CD4-positive, alpha-beta T cell (primary cell): ENCODE measurements around the gene C1orf105. TPM values are rescaled to one million over a fixed set of nuclear protein-coding genes. Genes with fewer than 3 reads are reported as not detected.

Source experiments
- ATAC-seq: fragments of 200-7000 bp; cut with Tn5 transposase; one replicate; pipeline ENCODE4 v1.10.0; 2022; ENCODE audit warnings: mild to moderate bottlenecking; ENCODE audit not compliant: poor library complexity
- CTCF ChIA-PET: fragments of 350-600 bp; sonication (Branson Sonifier 250); formaldehyde crosslinking; loops from one replicate; lab custom pipeline; 2021; ENCODE audit warnings: antibody characterized with exemption, inconsistent platforms; lab: Charles Lee
- POLR2A ChIA-PET: fragments of 350-600 bp; sonication (Branson Sonifier 250); formaldehyde crosslinking; loops from one replicate; lab custom pipeline; 2021; ENCODE audit warnings: antibody characterized with exemption, inconsistent platforms; lab: Charles Lee
- DNase-seq, 14 experiments: peaks; one replicate each; pipeline ENCODE4 v3.0.0-alpha.2; 2013 to 2020; ENCODE audit warnings: mixed read lengths in 2 of 14
- H3K27ac ChIP-seq, 2 donors: one replicate each; pipeline versions ENCODE4 v1.5.1 to v1.7.0; 2013; ENCODE audit warnings: low read length in 2 of 2, low read depth in 1 of 2, mild to moderate bottlenecking in 1 of 2
- H3K27me3 ChIP-seq, 2 experiments: 1 replicate in 1 of 2; 2 replicates in 1 of 2; pipeline versions ENCODE4 v1.6.1 to v1.7.0; 2013; ENCODE audit warnings: low read length in 2 of 2, control low read depth in 1 of 2, mild to moderate bottlenecking in 1 of 2, moderate library complexity in 1 of 2; ENCODE audit not compliant: insufficient read depth in 2 of 2, control insufficient read depth in 1 of 2
- H3K36me3 ChIP-seq: one replicate; pipeline ENCODE4 v1.6.1; 2013; ENCODE audit warnings: low read length, control low read depth; ENCODE audit not compliant: insufficient read depth
- H3K4me1 ChIP-seq: one replicate; pipeline ENCODE4 v1.6.1; 2013; ENCODE audit warnings: low read length, control low read depth; ENCODE audit not compliant: insufficient read depth
- H3K4me3 ChIP-seq: one replicate; pipeline ENCODE4 v1.5.1; 2013; ENCODE audit warnings: mild to moderate bottlenecking, low read length, moderate library complexity
- H3K9me3 ChIP-seq, 2 experiments: 1 replicate in 1 of 2; 2 replicates in 1 of 2; pipeline versions ENCODE4 v1.6.1 to v1.7.0; 2013; ENCODE audit warnings: low read length in 2 of 2, mild to moderate bottlenecking in 2 of 2, control low read depth in 1 of 2, moderate library complexity in 1 of 2; ENCODE audit not compliant: control insufficient read depth in 1 of 2, insufficient read depth in 1 of 2
- H3K27ac Mint-ChIP-seq: one replicate; pipeline ENCODE4 v1.8.0; 2020; ENCODE audit warnings: mixed read lengths
- H3K27me3 Mint-ChIP-seq: one replicate; pipeline ENCODE4 v1.8.0; 2021; ENCODE audit warnings: mixed read lengths
- H3K36me3 Mint-ChIP-seq: one replicate; pipeline ENCODE4 v1.8.0; 2021; ENCODE audit warnings: low read depth, mixed read lengths
- H3K4me1 Mint-ChIP-seq: one replicate; pipeline ENCODE4 v1.8.0; 2021; ENCODE audit warnings: low read depth, mixed read lengths
- H3K4me3 Mint-ChIP-seq: one replicate; pipeline ENCODE4 v1.8.0; 2020; ENCODE audit warnings: mild to moderate bottlenecking, mixed read lengths
- H3K9me3 Mint-ChIP-seq: one replicate; pipeline ENCODE4 v1.8.0; 2020; ENCODE audit warnings: mixed read lengths
- intact Hi-C, 2 experiments: fragments of 100-400 bp; cut with DNase I in 1 of 2; cut with micrococcal nuclease in 1 of 2; formaldehyde crosslinking; loops; one replicate each; pipeline versions ENCODE4 v1.15.1 to v1.9.0; 2023 to 2025; cut with DNase I, micrococcal nuclease
- total RNA-seq, 174 experiments: library from RNA in 2 of 174; stranded (reverse) in 2 of 174; gene quantifications; one replicate each; pipeline ENCODE4 v1.2.3 and lab custom pipeline; 2021 to 2026
- TF ChIP-seq, protein P1 (sequence below): fragments of 200-600 bp; IDR thresholded peaks from one replicate; pipeline ENCODE4 v1.8.0; 2022; ENCODE audit warnings: antibody characterized with exemption, mild to moderate bottlenecking

C1orf105 gene
- total RNA-seq, 2 experiments from 2014 or later: not detected

- H3K4me3 Mint-ChIP-seq: no peak overlapping the region
- Histone ChIP-seq H3K36me3 (no peaks in the 10 kb centered on the region), H3K9me3 (no peaks in the 10 kb centered on the region), H3K4me3 (no peak overlapping the region), H3K27ac (no peak overlapping the region), H3K4me1 (peaks cover 3% of the 10 kb centered on the region), H3K27me3 (no peaks in the 10 kb centered on the region)
- TF ChIP-seq, protein P1, sequence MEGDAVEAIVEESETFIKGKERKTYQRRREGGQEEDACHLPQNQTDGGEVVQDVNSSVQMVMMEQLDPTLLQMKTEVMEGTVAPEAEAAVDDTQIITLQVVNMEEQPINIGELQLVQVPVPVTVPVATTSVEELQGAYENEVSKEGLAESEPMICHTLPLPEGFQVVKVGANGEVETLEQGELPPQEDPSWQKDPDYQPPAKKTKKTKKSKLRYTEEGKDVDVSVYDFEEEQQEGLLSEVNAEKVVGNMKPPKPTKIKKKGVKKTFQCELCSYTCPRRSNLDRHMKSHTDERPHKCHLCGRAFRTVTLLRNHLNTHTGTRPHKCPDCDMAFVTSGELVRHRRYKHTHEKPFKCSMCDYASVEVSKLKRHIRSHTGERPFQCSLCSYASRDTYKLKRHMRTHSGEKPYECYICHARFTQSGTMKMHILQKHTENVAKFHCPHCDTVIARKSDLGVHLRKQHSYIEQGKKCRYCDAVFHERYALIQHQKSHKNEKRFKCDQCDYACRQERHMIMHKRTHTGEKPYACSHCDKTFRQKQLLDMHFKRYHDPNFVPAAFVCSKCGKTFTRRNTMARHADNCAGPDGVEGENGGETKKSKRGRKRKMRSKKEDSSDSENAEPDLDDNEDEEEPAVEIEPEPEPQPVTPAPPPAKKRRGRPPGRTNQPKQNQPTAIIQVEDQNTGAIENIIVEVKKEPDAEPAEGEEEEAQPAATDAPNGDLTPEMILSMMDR: no peak
- no peak for ATAC-seq
- ChIA-PET POLR2A (no interaction called here), CTCF (no interaction called here)
- H3K9me3 Mint-ChIP-seq: no peaks in the 10 kb centered on the region
- intact Hi-C loops: no loop called here
- no peaks in the 10 kb centered on the region for H3K36me3 Mint-ChIP-seq
- DNase-seq: no peak
- H3K27ac Mint-ChIP-seq: no peak overlapping the region
- peaks cover 8% of the 10 kb centered on the region for H3K4me1 Mint-ChIP-seq
- H3K27me3 Mint-ChIP-seq: peaks cover 6% of the 10 kb centered on the region
These were observed 55.8 kb downstream of the C1orf105 start for GRCh38 chr1:172476218-172476811.

GRCh38 chr1:172477216-172477615, 56.7 kb downstream of the C1orf105 start:
- POLR2A ChIA-PET: no interaction called here
- H3K4me1 ChIP-seq: peaks cover 3% of the 10 kb centered on the region
- H3K4me3 Mint-ChIP-seq: no peak overlapping the region
- no peaks in the 10 kb centered on the region for H3K36me3 Mint-ChIP-seq
- H3K9me3 Mint-ChIP-seq: no peaks in the 10 kb centered on the region
- H3K27me3 Mint-ChIP-seq: peaks cover 6% of the 10 kb centered on the region
- DNase-seq (no peak), ATAC-seq (no peak)
- no peaks in the 10 kb centered on the region for H3K36me3 ChIP-seq
- H3K9me3 ChIP-seq: no peaks in the 10 kb centered on the region
- intact Hi-C loops: no loop called here
- TF ChIP-seq, protein P1: no peak
- peaks cover 8% of the 10 kb centered on the region for H3K4me1 Mint-ChIP-seq
- H3K27ac ChIP-seq: no peak overlapping the region
- no peak overlapping the region for H3K4me3 ChIP-seq
- no peak overlapping the region for H3K27ac Mint-ChIP-seq
- CTCF ChIA-PET: no interaction called here
- H3K27me3 ChIP-seq: no peaks in the 10 kb centered on the region

DNA sequence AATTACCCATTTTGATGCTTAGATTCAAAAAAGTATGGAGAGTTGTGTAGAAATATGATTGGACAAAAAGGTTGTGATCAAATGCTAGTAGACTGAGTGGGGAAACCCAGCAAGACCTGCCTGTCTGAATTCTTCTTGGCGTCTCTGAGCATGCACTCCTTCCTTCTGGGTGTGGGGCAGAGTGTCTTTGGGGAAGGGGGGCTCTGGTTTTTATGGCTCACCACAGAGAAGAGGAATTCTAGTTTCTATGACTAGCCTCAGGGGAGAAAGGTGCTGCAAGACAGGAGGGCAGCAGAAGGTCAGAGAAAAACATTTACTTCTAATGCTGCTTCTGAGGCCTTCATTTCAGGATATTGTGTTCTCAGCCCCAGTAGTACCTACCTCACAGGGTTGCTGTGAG, 57.3 kb downstream of the C1orf105 start:
- no peak for ATAC-seq
- DNase-seq: no peak
- Mint-ChIP-seq H3K4me1 (peaks cover 8% of the 10 kb centered on the region), H3K9me3 (no peaks in the 10 kb centered on the region), H3K36me3 (no peaks in the 10 kb centered on the region), H3K27ac (no peak overlapping the region), H3K27me3 (peaks cover 6% of the 10 kb centered on the region), H3K4me3 (no peak overlapping the region)
- H3K9me3 ChIP-seq: no peaks in the 10 kb centered on the region
- H3K4me1 ChIP-seq: peaks cover 3% of the 10 kb centered on the region
- ChIA-PET CTCF (no interaction called here), POLR2A (no interaction called here)
- H3K4me3 ChIP-seq: no peak overlapping the region
- H3K36me3 ChIP-seq: no peaks in the 10 kb centered on the region
- intact Hi-C loops: no loop called here
- TF ChIP-seq, protein P1: no peak
- H3K27me3 ChIP-seq: no peaks in the 10 kb centered on the region
- no peak overlapping the region for H3K27ac ChIP-seq
